ENCODE results near the gene ZNF701. TPM values are rescaled to one million over a fixed set of nuclear protein-coding genes. Genes with fewer than 3 reads are reported as not detected.
"Not testable (repeated sequence)": the region's sequence is repeated elsewhere in the genome, so short reads cannot be mapped to it uniquely, and the experiment has no call there.

Gene ZNF701
- total RNA-seq, 2 donors from 2014 or later = 16.0 to 22.7 TPM

DNA sequence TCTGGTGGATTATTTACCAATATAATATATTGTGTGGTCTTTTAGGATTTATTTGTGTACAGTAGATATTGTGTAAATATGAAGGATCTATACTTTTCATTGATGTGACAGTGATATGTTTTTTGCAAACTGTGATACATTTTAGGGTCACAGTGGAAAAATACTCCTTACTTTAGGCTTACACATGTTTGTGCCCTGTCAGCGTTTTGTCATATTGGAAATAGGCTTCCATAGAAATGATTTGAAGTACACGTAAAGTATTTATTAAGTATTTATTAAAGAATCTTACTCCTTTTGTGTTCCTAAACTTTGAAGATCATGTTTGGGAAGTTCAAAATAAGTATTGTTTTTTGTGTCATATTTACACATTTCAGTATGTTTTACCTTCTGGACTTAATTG, 37.6 kb upstream of the ZNF701 start:
- Histone ChIP-seq H3K4me1 (ENCODE audit: control insufficient read depth in 1 of 2, low read depth in 2 of 2) (peaks cover 18 to 23% of the 10 kb centered on the region in 2 donors), H3K27ac (no peak overlapping the region), H3K9me3 (no peaks in the 10 kb centered on the region), H3K4me3 (no peak overlapping the region), H3K27me3 (replicated peaks; ENCODE audit: insufficient read depth) (no peaks in the 10 kb centered on the region), H3K36me3 (no peaks in the 10 kb centered on the region)
- DNase-seq (ENCODE audit: low spot score) = no peak
- ATAC-seq (ENCODE audit: insufficient number of reproducible peaks, low FRiP score, low read depth) = no peak
- TF ChIP-seq, protein P1, sequence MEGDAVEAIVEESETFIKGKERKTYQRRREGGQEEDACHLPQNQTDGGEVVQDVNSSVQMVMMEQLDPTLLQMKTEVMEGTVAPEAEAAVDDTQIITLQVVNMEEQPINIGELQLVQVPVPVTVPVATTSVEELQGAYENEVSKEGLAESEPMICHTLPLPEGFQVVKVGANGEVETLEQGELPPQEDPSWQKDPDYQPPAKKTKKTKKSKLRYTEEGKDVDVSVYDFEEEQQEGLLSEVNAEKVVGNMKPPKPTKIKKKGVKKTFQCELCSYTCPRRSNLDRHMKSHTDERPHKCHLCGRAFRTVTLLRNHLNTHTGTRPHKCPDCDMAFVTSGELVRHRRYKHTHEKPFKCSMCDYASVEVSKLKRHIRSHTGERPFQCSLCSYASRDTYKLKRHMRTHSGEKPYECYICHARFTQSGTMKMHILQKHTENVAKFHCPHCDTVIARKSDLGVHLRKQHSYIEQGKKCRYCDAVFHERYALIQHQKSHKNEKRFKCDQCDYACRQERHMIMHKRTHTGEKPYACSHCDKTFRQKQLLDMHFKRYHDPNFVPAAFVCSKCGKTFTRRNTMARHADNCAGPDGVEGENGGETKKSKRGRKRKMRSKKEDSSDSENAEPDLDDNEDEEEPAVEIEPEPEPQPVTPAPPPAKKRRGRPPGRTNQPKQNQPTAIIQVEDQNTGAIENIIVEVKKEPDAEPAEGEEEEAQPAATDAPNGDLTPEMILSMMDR (IDR thresholded peaks at IDR 0.05) = no peak

DNA sequence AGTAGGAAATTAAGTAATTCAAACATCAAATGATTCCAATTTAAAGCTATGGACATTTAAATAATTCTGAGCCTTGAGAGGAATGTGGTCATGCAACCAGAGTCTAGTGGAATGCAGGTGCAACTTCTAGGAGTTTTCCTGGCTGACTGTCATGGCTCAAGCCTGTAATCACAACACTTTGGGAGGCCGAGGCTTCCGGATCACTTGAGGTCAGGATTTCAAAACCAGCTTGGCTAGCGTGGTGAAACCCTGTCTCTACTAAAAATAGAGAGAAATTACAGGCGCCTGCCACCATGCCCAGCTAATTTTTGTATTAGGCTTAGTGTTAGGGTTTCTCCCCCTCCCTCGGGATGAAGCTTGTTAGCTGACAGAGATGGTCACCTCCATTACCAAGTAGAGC, 36.2 kb upstream of the ZNF701 start:
- Histone ChIP-seq H3K27me3 (replicated peaks; ENCODE audit: insufficient read depth) (no peaks in the 10 kb centered on the region), H3K36me3 (no peaks in the 10 kb centered on the region), H3K4me1 (ENCODE audit: control insufficient read depth in 1 of 2, low read depth in 2 of 2) (peaks cover 9 to 16% of the 10 kb centered on the region in 2 donors), H3K27ac (peak overlapping the region in 1 of 2 donors; percentile 83), H3K4me3 (no peak overlapping the region), H3K9me3 (no peaks in the 10 kb centered on the region)
- ATAC-seq (ENCODE audit: insufficient number of reproducible peaks, low FRiP score, low read depth) = no peak
- TF ChIP-seq, protein P1 (IDR thresholded peaks at IDR 0.05) = no peak
- DNase-seq (ENCODE audit: low spot score) = no peak

GRCh38 chr19:52535385-52535770, 34.7 kb upstream of the ZNF701 start:
- H3K36me3 ChIP-seq; H3K27me3 ChIP-seq (replicated peaks; ENCODE audit: insufficient read depth): not testable (repeated sequence)
- peak overlapping the region; percentile 76 to 83 for H3K27ac ChIP-seq

GRCh38 chr19:52535771-52536447, 34.2 kb upstream of the ZNF701 start:
- no peaks in the 10 kb centered on the region for H3K36me3 ChIP-seq
- peaks cover 9 to 16% of the 10 kb centered on the region in 2 donors for H3K4me1 ChIP-seq (ENCODE audit: control insufficient read depth in 1 of 2, low read depth in 2 of 2)
- peak overlapping the region; percentile 77 for H3K4me3 ChIP-seq
- peak overlapping the region; percentile 76 to 83 for H3K27ac ChIP-seq
- no peaks in the 10 kb centered on the region for H3K9me3 ChIP-seq
- H3K27me3 ChIP-seq (replicated peaks; ENCODE audit: insufficient read depth) = no peaks in the 10 kb centered on the region
- ATAC-seq (ENCODE audit: insufficient number of reproducible peaks, low FRiP score, low read depth) (peak; percentile 81), DNase-seq (ENCODE audit: low spot score) (peak; percentile 76)
- TF ChIP-seq, protein P1 (IDR thresholded peaks at IDR 0.05) = peak; percentile 37

More at GRCh38 chr19:52535385-52535770, 34.7 kb upstream of the ZNF701 start:
- not testable (repeated sequence) for H3K9me3 ChIP-seq; ATAC-seq (ENCODE audit: insufficient number of reproducible peaks, low FRiP score, low read depth); DNase-seq (ENCODE audit: low spot score)
- peaks cover 9 to 16% of the 10 kb centered on the region in 2 donors for H3K4me1 ChIP-seq (ENCODE audit: control insufficient read depth in 1 of 2, low read depth in 2 of 2)
- peak overlapping the region; percentile 77 for H3K4me3 ChIP-seq

GRCh38 chr19:52536448-52536800, 33.7 kb upstream of the ZNF701 start:
- ATAC-seq (ENCODE audit: insufficient number of reproducible peaks, low FRiP score, low read depth) = no peak
- H3K36me3 ChIP-seq = no peaks in the 10 kb centered on the region
- TF ChIP-seq, protein P1 (IDR thresholded peaks at IDR 0.05) = no peak
- H3K4me3 ChIP-seq = peak overlapping the region; percentile 77
- no peak for DNase-seq (ENCODE audit: low spot score)
- no peaks in the 10 kb centered on the region for H3K27me3 ChIP-seq (replicated peaks; ENCODE audit: insufficient read depth)
- H3K27ac ChIP-seq = peak overlapping the region; percentile 76 to 83
- peaks cover 9 to 16% of the 10 kb centered on the region in 2 donors for H3K4me1 ChIP-seq (ENCODE audit: control insufficient read depth in 1 of 2, low read depth in 2 of 2)
- no peaks in the 10 kb centered on the region for H3K9me3 ChIP-seq

DNA sequence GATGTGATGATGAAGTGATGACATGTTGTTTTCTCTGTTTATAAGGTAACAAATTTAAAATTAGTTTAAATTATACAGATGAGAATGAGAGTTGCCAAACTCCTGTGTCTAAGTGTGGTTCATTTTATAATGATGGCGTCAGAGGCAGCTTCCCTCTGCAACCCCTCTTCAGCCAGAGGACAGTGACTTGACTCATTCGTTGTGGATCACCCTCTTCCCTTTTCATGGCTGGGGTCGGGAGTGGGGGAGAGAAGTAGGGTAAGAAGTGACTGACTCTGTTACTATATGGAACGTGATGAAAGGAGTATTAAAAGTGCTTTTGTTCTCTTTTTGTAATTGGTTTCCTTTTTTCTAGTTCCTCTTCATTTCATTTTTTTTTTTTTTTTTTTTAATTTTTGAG, 31.3 kb upstream of the ZNF701 start:
- not testable (repeated sequence) for H3K27ac ChIP-seq; ATAC-seq (ENCODE audit: insufficient number of reproducible peaks, low FRiP score, low read depth); H3K9me3 ChIP-seq; DNase-seq (ENCODE audit: low spot score); H3K4me3 ChIP-seq; H3K36me3 ChIP-seq; H3K27me3 ChIP-seq (replicated peaks; ENCODE audit: insufficient read depth)
- H3K4me1 ChIP-seq (ENCODE audit: control insufficient read depth in 1 of 2, low read depth in 2 of 2) = peaks cover 9 to 16% of the 10 kb centered on the region in 2 donors

GRCh38 chr19:52541176-52541575, 28.9 kb upstream of the ZNF701 start:
- not testable (repeated sequence) for H3K4me1 ChIP-seq (ENCODE audit: control insufficient read depth in 1 of 2, low read depth in 2 of 2); H3K9me3 ChIP-seq; H3K27me3 ChIP-seq (replicated peaks; ENCODE audit: insufficient read depth); DNase-seq (ENCODE audit: low spot score); H3K27ac ChIP-seq; ATAC-seq (ENCODE audit: insufficient number of reproducible peaks, low FRiP score, low read depth); H3K4me3 ChIP-seq
- peaks cover 27% of the 10 kb centered on the region for H3K36me3 ChIP-seq
